H1 (cell line): ENCODE results near the gene B4GALNT3. TPM values are rescaled to one million over a fixed set of nuclear protein-coding genes. Genes with fewer than 3 reads are reported as not detected.

Experiments used
- CTCF ChIA-PET: fragments of 300-600 bp; sonication (Branson Sonifier 250); formaldehyde crosslinking; loops from one replicate; lab custom pipeline; 2021; ENCODE audit not compliant: partially characterized antibody; lab: Charles Lee
- POLR2A ChIA-PET: fragments of 300-600 bp; sonication (Branson Sonifier 250); formaldehyde crosslinking; loops from one replicate; lab custom pipeline; 2021; ENCODE audit warnings: inconsistent platforms; ENCODE audit not compliant: partially characterized antibody; lab: Charles Lee
- DNase-seq, 2 experiments: peaks; one replicate each; pipeline versions ENCODE4 v3.0.0 to v3.0.0-alpha.2; 2010 to 2022; ENCODE audit warnings: low spot score in 2 of 2, low read depth in 1 of 2, mixed read lengths in 1 of 2
- FAIRE-seq: peaks from 2 replicates; lab custom pipeline; 2011; peaks lifted over from hg19 to GRCh38; lab: Jason Lieb, UNC
- H2AFZ ChIP-seq: 2 replicates; pipeline ENCODE4 v1.8.1; 2012; ENCODE audit warnings: low read length, inconsistent platforms
- H2AK5ac ChIP-seq: 2 replicates; pipeline ENCODE4 v1.6.1; 2013; ENCODE audit warnings: low read depth, low read length
- H2BK120ac ChIP-seq: replicated peaks from 2 replicates; pipeline ENCODE3; 2013; ENCODE audit warnings: low read depth, low read length, inconsistent platforms
- H2BK12ac ChIP-seq: 2 replicates; pipeline ENCODE4 v1.6.1; 2013; ENCODE audit warnings: low read depth, low read length
- H2BK15ac ChIP-seq: 2 replicates; pipeline ENCODE4 v1.6.1; 2013; ENCODE audit warnings: low read length
- H2BK20ac ChIP-seq: 2 replicates; pipeline ENCODE4 v1.6.1; 2013; ENCODE audit warnings: low read length
- H2BK5ac ChIP-seq: 2 replicates; pipeline ENCODE4 v1.6.1; 2013; ENCODE audit warnings: low read depth, low read length
- H3K14ac ChIP-seq: 2 replicates; pipeline ENCODE4 v1.6.1; 2013; ENCODE audit warnings: inconsistent platforms; ENCODE audit not compliant: insufficient read length
- H3K18ac ChIP-seq: 2 replicates; pipeline ENCODE4 v1.6.1; 2013; ENCODE audit warnings: low read length; ENCODE audit errors: extremely low read depth
- H3K23ac ChIP-seq: 2 replicates; pipeline ENCODE4 v1.6.1; 2013; ENCODE audit warnings: inconsistent platforms; ENCODE audit not compliant: insufficient read length
- H3K23me2 ChIP-seq: 2 replicates; pipeline ENCODE4 v1.6.1; 2013; ENCODE audit warnings: low read depth, low read length
- H3K27ac ChIP-seq: 2 replicates; pipeline ENCODE4 v1.6.1; 2011; ENCODE audit warnings: low read depth, low read length, inconsistent platforms
- H3K27me3 ChIP-seq, 4 experiments: replicated peaks in 1 of 4; 1 replicate in 1 of 4; 2 replicates in 3 of 4; pipeline versions ENCODE4 v1.6.1 to v1.8.1; 2011 to 2013; ENCODE audit warnings: low read length in 3 of 4, mild to moderate bottlenecking in 3 of 4, inconsistent platforms in 2 of 4, mixed read lengths in 2 of 4, moderate library complexity in 1 of 4; ENCODE audit not compliant: control insufficient read depth in 3 of 4, insufficient read depth in 3 of 4; ENCODE audit errors: extremely low read depth in 1 of 4
- H3K36me3 ChIP-seq, 4 experiments: 2 replicates each; pipeline versions ENCODE4 v1.6.1 to v1.8.1; 2011 to 2013; ENCODE audit warnings: mild to moderate bottlenecking in 4 of 4, low read length in 3 of 4, moderate library complexity in 2 of 4, control low read depth in 1 of 4, inconsistent platforms in 1 of 4; ENCODE audit not compliant: insufficient read depth in 4 of 4, control insufficient read depth in 2 of 4
- H3K4ac ChIP-seq: replicated peaks from 2 replicates; pipeline ENCODE3; 2013; ENCODE audit warnings: low read length, low read depth, mixed read lengths, inconsistent platforms; ENCODE audit not compliant: insufficient read length
- H3K4me1 ChIP-seq, 4 experiments: replicated peaks in 1 of 4; 1 replicate in 1 of 4; 2 replicates in 3 of 4; pipeline versions ENCODE4 v1.6.1 to v1.8.1; 2011 to 2013; ENCODE audit warnings: low read length in 3 of 4, inconsistent platforms in 2 of 4, mixed read lengths in 1 of 4; ENCODE audit not compliant: insufficient read depth in 4 of 4, control insufficient read depth in 3 of 4
- H3K4me2 ChIP-seq, 2 experiments: 2 replicates each; pipeline versions ENCODE4 v1.6.1 to v1.8.1; 2011 to 2013; ENCODE audit warnings: low read depth in 2 of 2, low read length in 2 of 2, control low read depth in 1 of 2, inconsistent platforms in 1 of 2, mild to moderate bottlenecking in 1 of 2; ENCODE audit not compliant: insufficient read depth in 1 of 2
- H3K4me3 ChIP-seq, 4 experiments: fragments of 200-600, 300-600 bp in 1 of 4; sonication (generic), shearing (Covaris generic), sonication (Bioruptor Twin) in 1 of 4; 2 replicates each; pipeline versions ENCODE4 v1.5.1 to v1.8.1; 2011 to 2016; ENCODE audit warnings: low read length in 4 of 4, low read depth in 3 of 4, control low read depth in 2 of 4, inconsistent platforms in 2 of 4, mild to moderate bottlenecking in 2 of 4, mixed read lengths in 1 of 4, moderate library complexity in 1 of 4; ENCODE audit not compliant: insufficient read depth in 2 of 4; ENCODE audit errors: extremely low read depth in 1 of 4
- H3K56ac ChIP-seq: replicated peaks from 2 replicates; pipeline ENCODE3; 2013; ENCODE audit warnings: low read depth, mild to moderate bottlenecking, mixed read lengths, low read length, inconsistent platforms; ENCODE audit not compliant: insufficient read length
- H3K79me1 ChIP-seq: 2 replicates; pipeline ENCODE4 v1.6.1; 2013; ENCODE audit warnings: low read depth, low read length, control low read depth
- H3K79me2 ChIP-seq, 2 experiments: 2 replicates each; pipeline versions ENCODE4 v1.6.1 to v1.8.1; 2012 to 2013; ENCODE audit warnings: low read length in 2 of 2, mild to moderate bottlenecking in 2 of 2, inconsistent platforms in 1 of 2; ENCODE audit not compliant: insufficient read depth in 2 of 2, control insufficient read depth in 1 of 2
- H3K9ac ChIP-seq, 4 experiments: replicated peaks in 1 of 4; 1 replicate in 1 of 4; 2 replicates in 3 of 4; pipeline versions ENCODE4 v1.6.1 to v1.8.1; 2011 to 2013; ENCODE audit warnings: low read depth in 3 of 4, low read length in 3 of 4, control low read depth in 2 of 4, mild to moderate bottlenecking in 2 of 4, moderate library complexity in 2 of 4, inconsistent platforms in 1 of 4; ENCODE audit errors: extremely low read depth in 1 of 4
- H3K9me3 ChIP-seq, 2 experiments: 2 replicates each; pipeline versions ENCODE4 v1.6.1 to v1.8.1; 2012 to 2013; ENCODE audit warnings: mild to moderate bottlenecking in 2 of 2, moderate library complexity in 2 of 2, control low read depth in 1 of 2, inconsistent platforms in 1 of 2, low read depth in 1 of 2, low read length in 1 of 2, mixed read lengths in 1 of 2; ENCODE audit not compliant: insufficient read depth in 2 of 2
- H4K20me1 ChIP-seq, 2 experiments: replicated peaks in 1 of 2; 2 replicates each; pipeline versions ENCODE3 to v1.8.1; 2011 to 2013; ENCODE audit warnings: inconsistent platforms in 2 of 2, low read length in 2 of 2, mild to moderate bottlenecking in 1 of 2; ENCODE audit not compliant: insufficient read depth in 2 of 2, control insufficient read depth in 1 of 2
- H4K5ac ChIP-seq: 2 replicates; pipeline ENCODE4 v1.6.1; 2013; ENCODE audit warnings: low read length, low read depth, mixed read lengths, inconsistent platforms; ENCODE audit not compliant: insufficient read length
- H4K8ac ChIP-seq: 2 replicates; pipeline ENCODE4 v1.8.0; 2013; ENCODE audit warnings: mild to moderate bottlenecking, moderate library complexity, low read length, inconsistent platforms; ENCODE audit not compliant: insufficient read depth; ENCODE audit errors: extremely low read depth
- H4K91ac ChIP-seq: replicated peaks from 2 replicates; pipeline ENCODE3; 2013; ENCODE audit warnings: low read length, mixed read lengths, inconsistent platforms; ENCODE audit not compliant: insufficient read length
- CHD1 ChIP-seq: IDR thresholded peaks from 2 replicates; pipeline ENCODE4 v1.6.1; 2012; ENCODE audit warnings: low read depth, low read length, improper control_type of control experiment
- E2F6 ChIP-seq: IDR thresholded peaks from 2 replicates; pipeline ENCODE4 v1.6.1; 2012; ENCODE audit warnings: inconsistent platforms
- KDM1A ChIP-seq: fragments of 200-600, 300-600 bp; sonication (generic); IDR thresholded peaks from 2 replicates; pipeline ENCODE4 v1.7.1; 2016; ENCODE audit warnings: mild to moderate bottlenecking, low read length, borderline replicate concordance
- PHF8 ChIP-seq: fragments of 200-600 bp; sonication (generic); conservative IDR thresholded peaks from 2 replicates; pipeline ENCODE4 v1.7.1; 2012; ENCODE audit warnings: low read depth, mild to moderate bottlenecking, inconsistent platforms, low read length, moderate library complexity
- RBBP5 ChIP-seq: IDR thresholded peaks from 2 replicates; pipeline ENCODE4 v1.7.1; 2012; ENCODE audit warnings: low read depth, mild to moderate bottlenecking, inconsistent platforms, low read length, moderate library complexity, borderline replicate concordance
- WGBS, 2 experiments: shearing (Covaris generic) in 1 of 2; methylation state at CpG; one replicate each; pipeline versions ENCODE4 v1.1.6 to v1.1.7; 2013 to 2015; ENCODE audit warnings: low lambda C conversion rate in 2 of 2, mixed read lengths in 2 of 2, inconsistent platforms in 1 of 2, low coverage in 1 of 2, missing lambda C conversion rate in 1 of 2; ENCODE audit not compliant: insufficient replicate concordance in 2 of 2, insufficient coverage in 1 of 2, insufficient read length in 1 of 2; ENCODE audit errors: extremely low coverage in 1 of 2, missing lambda C conversion rate in 1 of 2; 5-methylcytosine and 5-hydroxymethylcytosine counted together
- polyA plus RNA-seq, 7 experiments: library from polyadenylated mRNA; depleted of rRNA in 3 of 7; stranded (reverse) in 5 of 7; unstranded in 2 of 7; fragments of >200 nt in 5 of 7; fragments of 200-250 nt in 2 of 7; gene quantifications; 1 replicate in 5 of 7; 2 replicates in 1 of 7; 4 replicates in 1 of 7; pipeline versions ENCODE4 v1.2.1 to v1.2.3, GENCODE V29; 2011 to 2013; ENCODE audit warnings: missing spikeins in 2 of 7, mixed read lengths in 2 of 7
- total RNA-seq: library from RNA; stranded (reverse); fragmentation: NEBNext Ultra II Directional; extraction: Animal tissue kit (Norgen Biotek cat#: 25700); gene quantifications from 2 replicates; pipeline ENCODE4 v1.2.1, GENCODE V29; 2021
- TF ChIP-seq, protein P1 (sequence below): IDR thresholded peaks from 2 replicates; pipeline ENCODE4 v1.6.1; 2012; ENCODE audit warnings: inconsistent platforms
- TF ChIP-seq, protein P2 (sequence below): IDR thresholded peaks from 2 replicates; pipeline ENCODE4 v1.6.1; 2011; ENCODE audit warnings: low read depth, mild to moderate bottlenecking, low read length; ENCODE audit not compliant: insufficient read depth

B4GALNT3 gene
- total and polyA plus RNA-seq, 2 of the 8 experiments (the other 6 are each of a cell fraction or from before 2014, with no cell fraction given) = 12.5 to 20.3 TPM

GRCh38 chr12:608921-609320 is 149.2 kb downstream of the B4GALNT3 start:
- POLR2A ChIA-PET = interaction anchor here (0.6 kb wide), 1 partner anchor 12 kb away, joined by 3 read pairs; no protein-coding TSS in a partner anchor
- Histone ChIP-seq H3K79me1 (no peaks in the 10 kb centered on the region), H2BK20ac (no peak overlapping the region), H3K27ac (no peak overlapping the region), H2BK120ac (no peak overlapping the region), H4K8ac (no peak overlapping the region), H4K91ac (no peak overlapping the region), H3K79me2 (no peaks in the 10 kb centered on the region), H3K36me3 (no peaks in the 10 kb centered on the region), H2BK5ac (no peak overlapping the region), H2AFZ (no peak overlapping the region), H2BK12ac (no peak overlapping the region), H3K23me2 (no peaks in the 10 kb centered on the region), H3K4ac (no peak overlapping the region), H3K27me3 (no peaks in the 10 kb centered on the region), H3K18ac (no peak overlapping the region), H3K4me2 (no peak overlapping the region), H3K9ac (no peak overlapping the region), H3K4me3 (no peak overlapping the region), H4K20me1 (no peaks in the 10 kb centered on the region), H3K23ac (no peak overlapping the region), H4K5ac (no peak overlapping the region), H3K9me3 (no peaks in the 10 kb centered on the region), H2AK5ac (no peak overlapping the region), H3K4me1 (no peaks in the 10 kb centered on the region), H3K14ac (no peak overlapping the region), H3K56ac (no peak overlapping the region), H2BK15ac (no peak overlapping the region)
- no peak for FAIRE-seq
- no peak for DNase-seq
- CTCF ChIA-PET = interaction anchor here (0.8 to 1.6 kb wide), 2 partner anchors 11 to 202 kb away, joined by 3 to 5 read pairs; no protein-coding TSS in a partner anchor
- WGBS, 2 experiments = 99% methylated on average over 11 of the region's 58 CpGs; no CpG with 5 or more reads in 1 of the 2 experiments
- no peak for TF ChIP-seq KDM1A
- TF ChIP-seq, protein P1, sequence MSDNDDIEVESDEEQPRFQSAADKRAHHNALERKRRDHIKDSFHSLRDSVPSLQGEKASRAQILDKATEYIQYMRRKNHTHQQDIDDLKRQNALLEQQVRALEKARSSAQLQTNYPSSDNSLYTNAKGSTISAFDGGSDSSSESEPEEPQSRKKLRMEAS = no peak
- no peak for TF ChIP-seq RBBP5
- TF ChIP-seq PHF8 = no peak
- no peak for TF ChIP-seq E2F6
- TF ChIP-seq CHD1 = no peak
- TF ChIP-seq, protein P2, sequence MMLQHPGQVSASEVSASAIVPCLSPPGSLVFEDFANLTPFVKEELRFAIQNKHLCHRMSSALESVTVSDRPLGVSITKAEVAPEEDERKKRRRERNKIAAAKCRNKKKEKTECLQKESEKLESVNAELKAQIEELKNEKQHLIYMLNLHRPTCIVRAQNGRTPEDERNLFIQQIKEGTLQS = no peak
